ENCODE measurements around the gene MAD1L1. TPM values are rescaled to one million over a fixed set of nuclear protein-coding genes. Genes with fewer than 3 reads are reported as not detected.
"Not testable (repeated sequence)": the region's sequence is repeated elsewhere in the genome, so short reads cannot be mapped to it uniquely, and the experiment has no call there.

The MAD1L1 gene
- total and polyA plus RNA-seq, 8 donors, result 21.4 to 58.8 (median 22.5) TPM

DNA sequence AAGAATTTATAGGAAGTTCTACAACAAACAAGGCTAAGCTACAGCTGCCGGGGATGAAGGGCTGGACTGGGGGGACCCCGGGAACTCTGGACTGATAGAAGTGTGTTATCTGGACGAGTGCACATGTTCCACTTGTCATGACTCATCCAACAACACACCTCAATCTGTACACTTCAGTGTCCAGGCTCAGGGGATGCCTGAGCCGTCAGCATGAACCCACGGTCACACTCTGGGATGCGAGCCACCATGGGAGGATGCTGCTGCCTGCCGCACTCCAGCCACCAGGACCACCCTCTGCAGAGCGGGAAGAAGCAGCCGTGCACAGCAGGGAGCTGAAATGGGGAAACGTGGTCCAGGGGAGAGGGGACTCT lies 67.5 kb downstream of the MAD1L1 start:
- TF ChIP-seq, protein P1, sequence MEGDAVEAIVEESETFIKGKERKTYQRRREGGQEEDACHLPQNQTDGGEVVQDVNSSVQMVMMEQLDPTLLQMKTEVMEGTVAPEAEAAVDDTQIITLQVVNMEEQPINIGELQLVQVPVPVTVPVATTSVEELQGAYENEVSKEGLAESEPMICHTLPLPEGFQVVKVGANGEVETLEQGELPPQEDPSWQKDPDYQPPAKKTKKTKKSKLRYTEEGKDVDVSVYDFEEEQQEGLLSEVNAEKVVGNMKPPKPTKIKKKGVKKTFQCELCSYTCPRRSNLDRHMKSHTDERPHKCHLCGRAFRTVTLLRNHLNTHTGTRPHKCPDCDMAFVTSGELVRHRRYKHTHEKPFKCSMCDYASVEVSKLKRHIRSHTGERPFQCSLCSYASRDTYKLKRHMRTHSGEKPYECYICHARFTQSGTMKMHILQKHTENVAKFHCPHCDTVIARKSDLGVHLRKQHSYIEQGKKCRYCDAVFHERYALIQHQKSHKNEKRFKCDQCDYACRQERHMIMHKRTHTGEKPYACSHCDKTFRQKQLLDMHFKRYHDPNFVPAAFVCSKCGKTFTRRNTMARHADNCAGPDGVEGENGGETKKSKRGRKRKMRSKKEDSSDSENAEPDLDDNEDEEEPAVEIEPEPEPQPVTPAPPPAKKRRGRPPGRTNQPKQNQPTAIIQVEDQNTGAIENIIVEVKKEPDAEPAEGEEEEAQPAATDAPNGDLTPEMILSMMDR (IDR thresholded peaks at IDR 0.05), result no peak
- no peak overlapping the region for H3K4me3 ChIP-seq
- H3K4me1 ChIP-seq, result peaks cover 0 to 10% of the 10 kb centered on the region in 2 donors
- no peaks in the 10 kb centered on the region for H3K9me3 ChIP-seq
- ATAC-seq (no peak), DNase-seq (peak in 1 of 4 donors; percentile 56)
- intact Hi-C loops (cut with DNase I), result no loop called here
- no peaks in the 10 kb centered on the region for H3K27me3 ChIP-seq
- H3K27ac ChIP-seq, result no peak overlapping the region
- H3K36me3 ChIP-seq, result peaks cover 0 to 8% of the 10 kb centered on the region in 2 donors

DNA sequence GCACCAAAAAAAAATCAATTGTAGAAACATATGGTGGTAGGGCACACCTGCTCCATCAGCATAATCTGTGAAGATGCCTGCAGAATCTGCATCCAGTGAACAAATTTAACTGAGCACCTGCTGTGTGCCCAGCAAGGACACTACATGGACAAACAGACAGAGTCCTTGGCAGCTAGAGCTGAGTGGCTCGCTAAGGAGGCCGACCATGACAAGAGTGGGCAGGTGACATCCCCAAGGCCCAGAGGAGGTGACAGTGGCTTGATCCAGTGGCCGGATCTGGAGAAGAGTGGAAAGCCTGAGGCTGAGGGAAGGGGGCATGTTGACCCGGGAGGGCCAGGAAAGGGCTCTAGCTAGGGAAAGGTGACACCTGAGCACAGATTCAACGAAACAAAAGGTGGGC lies 68.1 kb downstream of the MAD1L1 start:
- H3K27ac ChIP-seq, result no peak overlapping the region
- TF ChIP-seq, protein P1 (IDR thresholded peaks at IDR 0.05), result no peak
- intact Hi-C loops (cut with DNase I), result no loop called here
- no peak overlapping the region for H3K4me3 ChIP-seq
- peaks cover 0 to 10% of the 10 kb centered on the region in 2 donors for H3K4me1 ChIP-seq
- H3K36me3 ChIP-seq, result peaks cover 0 to 8% of the 10 kb centered on the region in 2 donors
- no peak for DNase-seq
- no peaks in the 10 kb centered on the region for H3K9me3 ChIP-seq
- H3K27me3 ChIP-seq, result no peaks in the 10 kb centered on the region
- no peak for ATAC-seq

DNA sequence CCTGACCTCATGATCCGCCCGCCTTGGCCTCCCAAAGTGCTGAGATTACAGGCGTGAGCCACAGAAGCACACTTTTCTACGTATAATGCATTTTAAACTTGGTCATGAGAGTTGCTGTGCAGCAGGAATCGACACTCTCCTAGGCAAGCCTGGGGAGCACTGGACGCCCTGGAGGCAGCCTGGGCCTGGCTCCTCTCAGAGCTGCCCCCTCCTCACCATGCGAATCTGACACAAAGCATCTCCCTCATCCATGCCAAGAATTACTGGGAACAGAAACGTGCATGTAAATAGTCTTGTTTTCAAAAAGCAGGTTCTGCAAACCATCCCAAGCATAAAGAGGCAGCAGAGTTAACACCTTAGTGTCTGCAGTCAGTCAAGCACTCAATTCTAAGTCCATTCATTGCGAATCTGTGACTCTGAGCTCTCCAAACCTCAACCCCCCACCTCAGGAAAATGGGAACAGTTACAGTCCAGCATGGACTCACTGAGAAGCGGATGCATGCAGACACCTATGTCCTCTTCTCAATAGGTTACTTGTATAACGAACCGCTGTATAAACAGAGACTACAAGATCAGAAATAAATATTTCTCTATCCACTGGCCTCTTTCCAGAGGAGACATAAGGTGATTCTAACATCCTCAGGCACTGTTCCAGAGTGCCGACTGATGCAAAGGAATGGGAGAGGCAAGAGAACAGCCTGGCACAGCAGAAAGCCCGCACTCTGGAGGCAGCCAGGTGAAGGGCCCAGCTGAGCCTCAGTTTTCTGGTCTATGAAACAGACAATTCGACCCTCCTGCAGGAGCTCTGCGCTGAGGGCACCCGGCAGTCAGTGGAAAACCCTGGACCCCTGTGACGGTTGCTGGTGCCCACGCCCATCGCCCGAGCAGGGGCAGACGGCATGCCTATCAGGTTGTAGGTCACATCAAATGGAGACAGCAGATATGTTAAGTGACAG lies 68.9 kb downstream of the MAD1L1 start:
- intact Hi-C loops (cut with DNase I), result no loop called here
- Histone ChIP-seq H3K27me3 (no peaks in the 10 kb centered on the region), H3K36me3 (peaks cover 0 to 7% of the 10 kb centered on the region in 2 donors)

DNA sequence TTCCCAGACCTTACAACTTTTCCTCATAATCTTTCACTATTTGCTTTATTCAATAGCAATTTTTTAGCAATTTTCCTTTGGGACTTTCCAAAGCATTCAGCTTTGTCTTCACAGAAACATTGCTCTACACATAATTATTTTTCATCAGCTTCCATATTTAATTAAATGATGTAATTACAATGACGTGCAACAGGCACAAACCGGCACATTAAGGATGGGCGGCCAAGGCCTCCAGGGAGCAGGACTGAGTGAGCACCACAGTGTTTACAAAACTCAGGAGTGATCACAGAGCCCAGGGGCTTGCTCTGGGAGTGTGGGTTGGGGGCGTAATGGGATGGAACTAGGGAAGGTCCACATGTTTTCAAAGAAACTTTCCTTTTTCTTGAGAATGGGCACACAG lies 69.8 kb downstream of the MAD1L1 start:
- no peak for ATAC-seq
- Histone ChIP-seq H3K9me3 (no peaks in the 10 kb centered on the region), H3K4me3 (no peak overlapping the region), H3K36me3 (peaks cover 0 to 5% of the 10 kb centered on the region in 2 donors), H3K27me3 (no peaks in the 10 kb centered on the region), H3K4me1 (peaks cover 9 to 20% of the 10 kb centered on the region in 2 donors), H3K27ac (no peak overlapping the region)
- TF ChIP-seq, protein P1 (IDR thresholded peaks at IDR 0.05), result no peak
- peak in 1 of 4 donors; percentile 24 for DNase-seq
- intact Hi-C loops (cut with DNase I), result no loop called here

More for the DNA sequence above, 68.9 kb downstream of the MAD1L1 start:
- H3K4me1 ChIP-seq, result peaks cover 3 to 10% of the 10 kb centered on the region in 2 donors
- DNase-seq (peak in 1 of 4 donors; percentile 65), ATAC-seq (no peak)
- H3K27ac ChIP-seq, result no peak overlapping the region
- TF ChIP-seq, protein P1 (IDR thresholded peaks at IDR 0.05), result no peak
- H3K4me3 ChIP-seq, result no peak overlapping the region
- no peaks in the 10 kb centered on the region for H3K9me3 ChIP-seq

DNA sequence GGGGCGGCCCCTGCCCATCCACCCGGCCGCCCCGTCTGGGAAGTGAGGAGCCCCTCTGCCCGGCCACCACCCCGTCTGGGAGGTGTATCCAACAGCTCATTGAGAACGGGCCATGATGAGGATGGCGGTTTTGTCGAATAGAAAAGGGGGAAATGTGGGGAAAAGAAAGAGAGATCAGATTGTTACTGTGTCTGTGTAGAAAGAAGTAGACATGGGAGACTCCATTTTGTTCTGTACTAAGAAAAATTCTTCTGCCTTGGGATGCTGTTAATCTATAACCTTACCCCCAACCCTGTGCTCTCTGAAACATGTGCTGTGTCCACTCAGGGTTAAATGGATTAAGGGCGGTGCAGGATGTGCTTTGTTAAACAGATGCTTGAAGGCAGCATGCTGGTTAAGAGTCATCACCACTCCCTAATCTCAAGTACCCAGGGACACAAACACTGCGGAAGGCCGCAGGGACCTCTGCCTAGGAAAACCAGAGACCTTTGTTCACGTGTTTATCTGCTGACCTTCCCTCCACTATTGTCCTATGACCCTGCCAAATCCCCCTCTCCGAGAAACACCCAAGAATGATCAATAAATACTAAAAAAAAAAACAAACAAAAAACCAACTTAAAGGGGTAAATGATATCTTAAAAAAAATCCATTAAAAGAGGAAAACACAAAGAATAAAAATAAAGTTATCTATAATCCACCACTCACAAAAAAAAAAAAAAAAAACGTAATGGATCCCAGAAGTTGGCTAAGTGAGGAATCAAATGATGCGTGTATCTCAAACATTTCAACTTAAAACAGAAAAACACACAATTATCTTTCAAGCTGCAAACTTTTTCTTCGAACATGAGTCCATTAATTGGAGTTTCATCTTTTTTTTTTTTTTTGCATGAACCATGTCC lies 70.5 kb downstream of the MAD1L1 start:
- H3K36me3 ChIP-seq; H3K9me3 ChIP-seq; H3K4me3 ChIP-seq; intact Hi-C loops (cut with DNase I); H3K27ac ChIP-seq; H3K27me3 ChIP-seq; ATAC-seq; DNase-seq: not testable (repeated sequence)
- H3K4me1 ChIP-seq, result peaks cover 13 to 22% of the 10 kb centered on the region in 2 donors

Measured in left lung (tissue), 10 donors.